Upper lobe of right lung (tissue), 1 donor: ENCODE measurements around the gene NFXL1. TPM values are rescaled to one million over a fixed set of nuclear protein-coding genes. Genes with fewer than 3 reads are reported as not detected.

Experiments
- ATAC-seq: fragments of 200-7000 bp; cut with Tn5 transposase; one replicate; pipeline ENCODE4 v1.9.1; 2020; ENCODE audit warnings: mild to moderate bottlenecking, moderate library complexity
- DNase-seq: peaks from one replicate; pipeline ENCODE4 v3.0.0-alpha.2; 2020
- H3K27ac ChIP-seq: fragments of 200-600 bp; one replicate; pipeline ENCODE4 v1.8.0; 2022
- H3K27me3 ChIP-seq: fragments of 200-600 bp; one replicate; pipeline ENCODE4 v1.8.0; 2022; ENCODE audit warnings: mild to moderate bottlenecking
- H3K36me3 ChIP-seq: fragments of 200-600 bp; one replicate; pipeline ENCODE4 v1.8.0; 2022
- H3K4me1 ChIP-seq: fragments of 200-600 bp; one replicate; pipeline ENCODE4 v1.8.0; 2022
- H3K4me3 ChIP-seq: fragments of 200-600 bp; one replicate; pipeline ENCODE4 v1.8.0; 2022; ENCODE audit warnings: mild to moderate bottlenecking
- H3K9me3 ChIP-seq: fragments of 200-600 bp; one replicate; pipeline ENCODE4 v1.8.0; 2022
- intact Hi-C: fragments of 100-400 bp; cut with DNase I; formaldehyde crosslinking; loops from one replicate; pipeline ENCODE4 v1.11.0; 2022
- total RNA-seq: library from RNA; stranded (reverse); fragmentation: NEBNext Ultra II Directional; extraction: Animal tissue kit (Norgen Biotek cat#: 25700); gene quantifications from one replicate; pipeline ENCODE4 v1.2.1, GENCODE V29; 2021
- TF ChIP-seq, protein P1 (sequence below): fragments of 200-600 bp; IDR thresholded peaks from one replicate; pipeline ENCODE4 v1.8.0; 2022; ENCODE audit warnings: antibody characterized with exemption
- donor health status: DM: no; HTN: yes; CAD: no; lungs with severe emphysema.

The NFXL1 gene
- total RNA-seq, 1 donor from 2014 or later: 11.7 TPM

DNA sequence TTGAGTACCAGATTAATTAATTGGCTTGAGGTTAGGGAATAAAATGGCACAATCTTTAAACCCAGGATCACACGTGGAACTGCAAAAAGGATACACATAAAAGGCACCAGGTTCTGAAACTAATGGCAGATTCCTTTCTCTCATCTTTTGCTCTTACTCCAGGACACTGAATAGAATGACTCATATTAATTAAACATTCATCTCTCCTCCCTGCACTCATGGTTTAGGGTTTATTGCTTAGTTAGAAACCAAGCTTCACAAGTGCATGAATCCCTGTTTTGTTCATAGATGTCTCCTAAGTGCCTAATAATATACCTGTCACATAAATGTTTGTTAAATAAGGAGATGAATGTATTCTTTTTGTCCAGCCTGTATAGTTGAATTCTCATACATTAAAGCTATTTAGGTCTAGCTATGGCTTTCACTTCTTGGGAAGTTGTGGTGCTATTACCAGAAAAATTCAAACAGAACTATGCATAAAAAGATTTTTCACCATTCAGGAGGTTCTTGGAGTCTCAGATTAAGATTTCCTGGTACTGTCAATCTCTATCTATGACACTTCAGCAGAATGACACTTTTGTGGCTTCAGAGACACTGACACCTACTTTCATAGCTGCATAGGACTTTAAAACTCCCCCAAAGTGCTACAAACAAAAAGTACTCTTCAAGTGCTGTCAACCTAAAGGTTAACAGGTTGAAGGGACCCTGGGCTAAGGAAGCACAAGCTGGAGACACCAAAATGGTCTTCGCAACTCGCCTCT is 83.9 kb downstream of the NFXL1 start:
- H3K27me3 ChIP-seq: no peaks in the 10 kb centered on the region
- ATAC-seq (no peak), DNase-seq (no peak)
- H3K36me3 ChIP-seq: no peaks in the 10 kb centered on the region
- H3K4me1 ChIP-seq: peaks cover 3% of the 10 kb centered on the region
- no peaks in the 10 kb centered on the region for H3K9me3 ChIP-seq
- no peak overlapping the region for H3K4me3 ChIP-seq
- H3K27ac ChIP-seq: no peak overlapping the region
- TF ChIP-seq, protein P1, sequence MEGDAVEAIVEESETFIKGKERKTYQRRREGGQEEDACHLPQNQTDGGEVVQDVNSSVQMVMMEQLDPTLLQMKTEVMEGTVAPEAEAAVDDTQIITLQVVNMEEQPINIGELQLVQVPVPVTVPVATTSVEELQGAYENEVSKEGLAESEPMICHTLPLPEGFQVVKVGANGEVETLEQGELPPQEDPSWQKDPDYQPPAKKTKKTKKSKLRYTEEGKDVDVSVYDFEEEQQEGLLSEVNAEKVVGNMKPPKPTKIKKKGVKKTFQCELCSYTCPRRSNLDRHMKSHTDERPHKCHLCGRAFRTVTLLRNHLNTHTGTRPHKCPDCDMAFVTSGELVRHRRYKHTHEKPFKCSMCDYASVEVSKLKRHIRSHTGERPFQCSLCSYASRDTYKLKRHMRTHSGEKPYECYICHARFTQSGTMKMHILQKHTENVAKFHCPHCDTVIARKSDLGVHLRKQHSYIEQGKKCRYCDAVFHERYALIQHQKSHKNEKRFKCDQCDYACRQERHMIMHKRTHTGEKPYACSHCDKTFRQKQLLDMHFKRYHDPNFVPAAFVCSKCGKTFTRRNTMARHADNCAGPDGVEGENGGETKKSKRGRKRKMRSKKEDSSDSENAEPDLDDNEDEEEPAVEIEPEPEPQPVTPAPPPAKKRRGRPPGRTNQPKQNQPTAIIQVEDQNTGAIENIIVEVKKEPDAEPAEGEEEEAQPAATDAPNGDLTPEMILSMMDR: no peak
- intact Hi-C loops: no loop called here

DNA sequence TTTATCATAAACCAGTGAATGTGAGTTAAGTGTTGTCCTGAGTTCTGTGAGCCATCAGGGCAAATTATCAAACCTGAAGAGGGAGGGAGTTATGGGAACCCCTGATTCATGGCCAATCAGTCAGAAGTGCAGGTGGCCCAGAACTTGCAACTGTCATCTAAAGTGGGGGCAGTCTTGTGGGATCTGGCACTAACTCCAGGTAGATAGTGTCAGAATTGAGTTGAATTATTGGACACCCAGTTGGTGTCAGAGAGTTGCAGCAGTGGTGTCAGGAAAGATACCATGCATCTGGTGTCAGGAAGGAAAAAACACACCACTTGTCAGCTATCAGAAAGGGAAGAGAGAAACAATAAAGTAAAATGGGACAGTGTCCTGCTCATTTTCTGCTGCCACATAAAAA is 84.9 kb downstream of the NFXL1 start:
- Histone ChIP-seq H3K36me3 (no peaks in the 10 kb centered on the region), H3K27ac (no peak overlapping the region), H3K27me3 (no peaks in the 10 kb centered on the region), H3K4me1 (no peaks in the 10 kb centered on the region), H3K4me3 (no peak overlapping the region), H3K9me3 (no peaks in the 10 kb centered on the region)
- ATAC-seq (no peak), DNase-seq (no peak)
- intact Hi-C loops: no loop called here
- TF ChIP-seq, protein P1: no peak

DNA sequence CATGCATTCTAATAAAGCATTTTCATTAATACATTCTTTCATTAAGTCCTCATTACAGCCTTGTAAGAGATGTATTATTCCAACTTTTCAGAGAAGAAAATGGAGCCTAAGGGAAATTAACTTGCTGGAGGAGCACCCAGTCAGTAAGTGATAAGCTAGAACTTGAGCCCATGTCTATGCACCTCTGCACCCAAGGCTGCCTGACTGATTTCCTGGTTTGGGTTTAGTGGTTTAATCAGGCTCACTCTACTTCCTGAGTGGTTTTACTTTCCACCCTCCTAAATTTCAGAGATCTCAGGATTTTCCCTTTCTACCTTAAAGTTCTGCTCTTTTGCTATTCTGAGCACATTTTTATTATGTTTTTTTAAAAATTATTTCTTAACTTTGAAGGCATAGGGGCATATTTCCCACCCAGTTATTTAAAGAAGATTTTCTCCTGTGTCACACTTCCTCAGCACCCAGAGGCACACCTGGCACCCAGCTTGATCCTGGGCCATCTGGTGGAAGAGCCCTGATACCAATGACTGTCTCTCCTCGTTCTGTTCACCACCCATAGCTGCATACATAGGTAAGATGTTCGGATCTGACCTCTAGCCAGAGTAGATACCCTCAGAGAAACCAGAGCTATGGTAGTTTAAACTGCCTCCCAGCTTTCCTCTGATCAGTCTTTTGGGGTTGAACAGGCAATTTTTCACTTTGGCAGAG is 86.9 kb downstream of the NFXL1 start:
- Histone ChIP-seq H3K9me3 (no peaks in the 10 kb centered on the region), H3K4me3 (no peak overlapping the region), H3K4me1 (no peaks in the 10 kb centered on the region), H3K27me3 (no peaks in the 10 kb centered on the region), H3K36me3 (no peaks in the 10 kb centered on the region), H3K27ac (no peak overlapping the region)
- TF ChIP-seq, protein P1: no peak
- intact Hi-C loops: no loop called here
- ATAC-seq (no peak), DNase-seq (no peak)

DNA sequence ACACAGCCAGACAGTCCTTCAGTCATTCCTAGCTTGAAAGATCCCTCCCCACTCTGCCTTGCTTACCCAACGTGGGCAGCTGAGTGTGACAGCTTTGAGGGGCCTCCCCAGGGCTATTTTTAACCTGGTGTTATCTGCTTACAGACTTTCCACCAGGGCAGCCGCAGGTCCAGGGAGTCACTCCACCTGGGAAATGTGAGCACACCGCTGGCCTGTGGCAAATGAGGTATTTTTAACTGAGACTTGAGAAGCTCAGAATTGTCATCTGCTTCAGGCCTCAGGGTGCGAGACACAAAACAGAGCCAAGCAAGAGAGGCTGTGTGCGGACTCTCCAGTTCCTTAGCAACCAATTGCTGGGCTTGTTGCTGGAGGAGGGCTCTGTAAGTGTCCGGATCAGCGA is 89.5 kb downstream of the NFXL1 start:
- H3K27ac ChIP-seq: no peak overlapping the region
- no peaks in the 10 kb centered on the region for H3K27me3 ChIP-seq
- DNase-seq (no peak), ATAC-seq (no peak)
- no peaks in the 10 kb centered on the region for H3K4me1 ChIP-seq
- TF ChIP-seq, protein P1: no peak
- intact Hi-C loops: no loop called here
- H3K4me3 ChIP-seq: no peak overlapping the region
- H3K9me3 ChIP-seq: no peaks in the 10 kb centered on the region
- no peaks in the 10 kb centered on the region for H3K36me3 ChIP-seq

DNA sequence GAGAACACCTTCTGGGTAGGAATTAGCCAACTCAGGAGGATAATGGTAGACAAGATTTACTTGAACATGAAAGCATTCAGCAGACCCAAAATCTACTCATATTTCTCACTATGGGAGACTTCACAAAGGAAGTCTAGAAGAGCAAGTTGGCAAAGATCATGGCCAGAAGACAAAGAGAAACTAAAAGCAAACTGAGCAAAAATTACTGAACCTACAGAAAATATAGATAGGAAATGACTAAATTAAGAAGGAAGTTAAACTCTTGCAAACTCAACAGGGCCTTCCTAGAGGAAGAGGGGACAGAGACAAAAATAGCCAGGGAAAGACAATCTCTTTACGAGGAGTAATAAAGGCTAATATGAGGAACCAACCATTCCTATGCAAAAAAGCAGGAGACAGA is 95.2 kb downstream of the NFXL1 start:
- DNase-seq: no peak
- H3K4me3 ChIP-seq: no peak overlapping the region
- TF ChIP-seq, protein P1: no peak
- H3K27me3 ChIP-seq: no peaks in the 10 kb centered on the region
- no peaks in the 10 kb centered on the region for H3K4me1 ChIP-seq
- no peak for ATAC-seq
- intact Hi-C loops: no loop called here
- no peak overlapping the region for H3K27ac ChIP-seq
- no peaks in the 10 kb centered on the region for H3K9me3 ChIP-seq
- no peaks in the 10 kb centered on the region for H3K36me3 ChIP-seq
